OCI-LY7 (cell line): ENCODE measurements around the gene TXK.

Experiments used
- EZH2phosphoT487 ChIP-seq: fragments of 200-600 bp; sonication (generic); IDR thresholded peaks from 2 replicates; pipeline ENCODE4 v1.6.1; 2018; ENCODE audit warnings: low read depth, borderline replicate concordance, mild to moderate bottlenecking, mixed run types, antibody characterized with exemption, low read length, moderate library complexity, mixed read lengths
- TF ChIP-seq, protein P1 (sequence below): fragments of 200-600 bp; sonication (generic); conservative IDR thresholded peaks from 2 replicates; pipeline ENCODE4 v1.5.1; 2014; ENCODE audit warnings: mild to moderate bottlenecking, antibody characterized with exemption, low read length, moderate library complexity, mixed read lengths

- TF ChIP-seq, protein P1, sequence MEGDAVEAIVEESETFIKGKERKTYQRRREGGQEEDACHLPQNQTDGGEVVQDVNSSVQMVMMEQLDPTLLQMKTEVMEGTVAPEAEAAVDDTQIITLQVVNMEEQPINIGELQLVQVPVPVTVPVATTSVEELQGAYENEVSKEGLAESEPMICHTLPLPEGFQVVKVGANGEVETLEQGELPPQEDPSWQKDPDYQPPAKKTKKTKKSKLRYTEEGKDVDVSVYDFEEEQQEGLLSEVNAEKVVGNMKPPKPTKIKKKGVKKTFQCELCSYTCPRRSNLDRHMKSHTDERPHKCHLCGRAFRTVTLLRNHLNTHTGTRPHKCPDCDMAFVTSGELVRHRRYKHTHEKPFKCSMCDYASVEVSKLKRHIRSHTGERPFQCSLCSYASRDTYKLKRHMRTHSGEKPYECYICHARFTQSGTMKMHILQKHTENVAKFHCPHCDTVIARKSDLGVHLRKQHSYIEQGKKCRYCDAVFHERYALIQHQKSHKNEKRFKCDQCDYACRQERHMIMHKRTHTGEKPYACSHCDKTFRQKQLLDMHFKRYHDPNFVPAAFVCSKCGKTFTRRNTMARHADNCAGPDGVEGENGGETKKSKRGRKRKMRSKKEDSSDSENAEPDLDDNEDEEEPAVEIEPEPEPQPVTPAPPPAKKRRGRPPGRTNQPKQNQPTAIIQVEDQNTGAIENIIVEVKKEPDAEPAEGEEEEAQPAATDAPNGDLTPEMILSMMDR, result no peak
- no peak for TF ChIP-seq EZH2phosphoT487
Observed at GRCh38 chr4:48163746-48164145, 29.7 kb upstream of the TXK start.
